Measurements from ENCODE around the gene TM9SF2. TPM values are rescaled to one million over a fixed set of nuclear protein-coding genes. Genes with fewer than 3 reads are reported as not detected.

TM9SF2 gene
- total and polyA plus RNA-seq, 9 donors, result 57.7 to 122 (median 70.6) TPM

DNA sequence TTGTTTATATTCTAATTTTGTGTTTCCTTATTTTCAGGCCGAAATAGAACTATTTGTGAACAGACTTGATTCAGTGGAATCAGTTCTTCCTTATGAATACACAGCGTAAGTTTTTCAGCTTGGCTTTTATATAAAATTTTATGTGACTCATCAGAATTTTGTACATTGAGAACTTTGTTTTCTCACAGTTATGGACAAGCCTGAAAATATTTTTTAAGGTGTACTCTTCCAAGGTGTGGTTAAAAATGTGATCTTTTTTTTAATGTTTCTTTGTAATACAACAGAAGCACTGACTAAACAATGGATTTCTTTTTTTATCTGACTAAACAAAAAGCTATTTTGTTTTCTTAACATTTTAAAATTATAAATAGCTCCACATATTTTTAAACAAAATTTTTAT lies 16.3 kb downstream of the TM9SF2 start:
- Histone ChIP-seq H3K9me3 (no peaks in the 10 kb centered on the region), H3K27me3 (no peaks in the 10 kb centered on the region), H3K4me3 (no peak overlapping the region), H3K36me3 (no peaks in the 10 kb centered on the region), H3K27ac (no peak overlapping the region), H3K4me1 (ENCODE audit: insufficient read depth) (peaks cover 3% of the 10 kb centered on the region)
- whole genome bisulfite sequencing, 3 donors, result 54 to 67% (median 59%) methylated on average over 2 of the region's 2 CpGs
- intact Hi-C loops (cut with DNase I), result loop anchor here in 1 of 4 donors (10.0 kb wide), 1 partner anchor 87 kb away; the partner anchor contains the start of gene CLYBL
- TF ChIP-seq POLR2A (IDR thresholded peaks at IDR 0.05) (no peak), EP300 (IDR thresholded peaks at IDR 0.05) (no peak), CTCF (IDR thresholded peaks at IDR 0.05) (no peak)
- DNase-seq, result no peak

DNA sequence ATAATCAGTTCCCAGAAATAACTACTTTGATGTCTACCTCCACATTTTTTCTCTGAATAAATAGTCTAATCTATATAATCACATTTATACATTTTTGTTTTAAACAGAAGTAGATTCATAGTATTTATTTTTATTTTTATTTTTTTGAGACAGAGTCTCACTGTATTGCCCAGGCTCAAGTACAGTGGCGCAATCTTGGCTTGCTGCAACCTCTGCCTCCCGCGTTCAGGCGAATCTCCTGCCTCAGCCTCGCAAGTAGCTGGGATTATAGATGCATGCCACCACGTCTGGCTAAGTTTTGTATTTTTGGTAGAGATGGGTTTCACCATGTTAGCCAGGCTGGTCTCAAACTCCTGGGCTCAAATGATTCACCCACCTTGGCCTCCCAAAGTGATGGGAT lies 16.7 kb downstream of the TM9SF2 start:
- peaks cover 3% of the 10 kb centered on the region for H3K4me1 ChIP-seq (ENCODE audit: insufficient read depth)
- H3K27ac ChIP-seq, result no peak overlapping the region
- no peaks in the 10 kb centered on the region for H3K27me3 ChIP-seq
- H3K36me3 ChIP-seq, result no peaks in the 10 kb centered on the region
- 89 to 96% (median 94%) methylated on average over 6 of the region's 6 CpGs for WGBS, 3 donors
- no peaks in the 10 kb centered on the region for H3K9me3 ChIP-seq
- no peak overlapping the region for H3K4me3 ChIP-seq
- no peak for DNase-seq
- no peak for TF ChIP-seq EP300 (IDR thresholded peaks at IDR 0.05)
- TF ChIP-seq POLR2A (IDR thresholded peaks at IDR 0.05), result no peak
- no peak for TF ChIP-seq CTCF (IDR thresholded peaks at IDR 0.05)
- intact Hi-C loops (cut with DNase I), result loop anchor here in 1 of 4 donors (10.0 kb wide), 1 partner anchor 87 kb away; the partner anchor contains the start of gene CLYBL

- 98% methylated on average over 2 of the region's 2 CpGs for WGBS, 3 donors
These were observed 21.0 kb downstream of the TM9SF2 start for GRCh38 chr13:99522298-99522697.

DNA sequence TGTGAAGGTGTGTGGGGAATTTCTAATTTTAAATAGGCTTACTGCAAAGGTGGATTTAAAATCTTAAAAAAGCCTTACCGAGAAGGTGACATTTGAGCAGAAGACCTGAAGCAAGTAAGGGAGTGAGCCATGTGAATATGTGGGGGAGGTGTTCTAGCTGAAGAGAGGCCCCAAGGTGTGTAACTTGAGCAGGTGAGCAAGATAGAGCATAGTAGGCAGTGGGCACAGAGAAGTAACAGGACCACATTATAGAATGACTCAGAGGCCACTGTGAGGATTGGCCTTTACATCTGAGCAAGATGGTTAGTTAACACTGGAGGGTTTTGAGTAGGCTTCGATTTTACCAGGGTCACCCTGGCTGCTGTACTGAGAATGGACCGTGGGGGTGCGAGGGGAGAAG lies 22.6 kb downstream of the TM9SF2 start:
- no peaks in the 10 kb centered on the region for H3K36me3 ChIP-seq
- no peak overlapping the region for H3K4me3 ChIP-seq
- no peaks in the 10 kb centered on the region for H3K4me1 ChIP-seq (ENCODE audit: insufficient read depth)
- WGBS, 3 donors, result 92 to 95% (median 93%) methylated on average over 4 of the region's 4 CpGs
- H3K9me3 ChIP-seq, result no peaks in the 10 kb centered on the region
- DNase-seq, result no peak
- H3K27ac ChIP-seq, result no peak overlapping the region
- intact Hi-C loops (cut with DNase I), result no loop called here
- TF ChIP-seq POLR2A (IDR thresholded peaks at IDR 0.05), result no peak
- no peak for TF ChIP-seq CTCF (IDR thresholded peaks at IDR 0.05)
- TF ChIP-seq EP300 (IDR thresholded peaks at IDR 0.05), result no peak
- H3K27me3 ChIP-seq, result no peaks in the 10 kb centered on the region

More at GRCh38 chr13:99522298-99522697, 21.0 kb downstream of the TM9SF2 start:
- intact Hi-C loops (cut with DNase I), result no loop called here
- Histone ChIP-seq H3K36me3 (no peaks in the 10 kb centered on the region), H3K27ac (no peak overlapping the region), H3K9me3 (no peaks in the 10 kb centered on the region), H3K4me1 (ENCODE audit: insufficient read depth) (no peaks in the 10 kb centered on the region), H3K4me3 (no peak overlapping the region), H3K27me3 (no peaks in the 10 kb centered on the region)
- no peak for DNase-seq
- TF ChIP-seq POLR2A (IDR thresholded peaks at IDR 0.05) (no peak), EP300 (IDR thresholded peaks at IDR 0.05) (no peak), CTCF (IDR thresholded peaks at IDR 0.05) (no peak)
